ENCODE data around the gene C16orf78.
A peak's percentile ranks its signal among the peaks of the same experiment; 100 is the strongest.
"Not testable (repeated sequence)": the region's sequence is repeated elsewhere in the genome, so short reads cannot be mapped to it uniquely, and the experiment has no call there.

C16orf78 gene

GRCh38 chr16:49349446-49350168 is 24.0 kb upstream of the C16orf78 start:
- DNase-seq (ENCODE audit: low read depth in 2 of 2) = no peak

GRCh38 chr16:49350265-49351095 is 23.1 kb upstream of the C16orf78 start:
- peak in 1 of 2 donors; percentile 18 for DNase-seq (ENCODE audit: low read depth in 2 of 2)

GRCh38 chr16:49351096-49351487 is 22.5 kb upstream of the C16orf78 start:
- no peak for DNase-seq (ENCODE audit: low read depth in 2 of 2)

DNA sequence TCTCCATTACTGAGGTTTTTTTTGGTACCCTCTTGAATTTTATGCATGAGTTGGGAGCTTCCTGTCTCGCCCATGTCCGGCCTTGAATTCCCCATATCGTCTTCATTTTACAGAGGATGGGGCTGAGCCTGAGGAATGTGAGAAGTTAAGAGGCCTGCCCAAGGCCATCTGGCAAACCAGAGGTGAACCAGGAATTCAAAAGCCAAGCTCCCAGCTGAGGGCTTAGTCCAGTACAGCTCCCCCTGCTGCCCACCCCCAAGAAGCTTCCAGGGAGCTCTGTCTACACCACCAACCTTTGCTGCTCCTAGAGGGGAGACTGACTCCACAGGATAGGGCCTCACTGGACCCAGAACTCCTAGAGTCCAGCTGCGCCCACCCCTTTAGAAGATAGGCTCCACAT is 20.7 kb upstream of the C16orf78 start:
- DNase-seq (ENCODE audit: low read depth in 2 of 2) = no peak

DNA sequence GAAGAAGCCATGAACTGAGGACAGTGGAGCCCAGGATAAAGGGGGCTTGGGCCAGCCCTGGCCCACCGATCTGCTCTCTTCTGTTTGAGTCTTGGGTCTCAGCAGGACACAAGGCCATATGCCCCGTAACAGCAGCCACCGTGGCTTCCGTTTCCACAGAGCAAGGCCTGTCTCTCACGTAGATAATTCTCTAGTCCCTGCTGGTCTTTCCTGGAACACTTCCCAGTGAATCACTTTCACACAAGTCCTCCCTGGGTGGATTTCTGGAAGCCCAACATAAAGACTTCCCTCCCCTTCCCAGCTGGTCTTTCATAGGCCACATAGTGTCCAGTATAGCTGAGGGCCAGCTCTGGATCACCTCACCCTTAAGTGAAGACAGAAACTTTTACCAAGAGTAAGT is 19.9 kb upstream of the C16orf78 start:
- no peak for DNase-seq (ENCODE audit: low read depth in 2 of 2)

DNA sequence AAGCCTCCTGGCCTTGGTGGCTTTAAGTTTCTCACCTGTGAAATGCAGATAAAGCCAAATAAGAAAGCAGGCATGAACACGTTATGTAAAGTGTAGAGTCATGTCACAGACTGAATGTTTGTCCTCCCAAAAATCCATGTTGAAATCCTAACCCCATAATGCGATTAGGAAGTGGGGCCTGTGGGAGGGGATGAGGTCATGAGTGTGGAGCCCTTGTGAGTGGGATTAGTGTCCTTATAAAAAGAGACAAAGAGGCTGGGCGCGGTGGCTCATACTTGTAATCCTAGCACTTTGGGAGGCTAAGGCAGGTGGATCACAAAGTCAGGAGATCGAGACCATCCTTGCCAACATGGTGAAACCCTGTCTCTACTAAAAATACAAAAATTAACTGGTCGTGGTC is 19.5 kb upstream of the C16orf78 start:
- no peak for DNase-seq (ENCODE audit: low read depth in 2 of 2)

GRCh38 chr16:49354991-49355390 is 18.6 kb upstream of the C16orf78 start:
- DNase-seq (ENCODE audit: low read depth in 2 of 2) = no peak

DNA sequence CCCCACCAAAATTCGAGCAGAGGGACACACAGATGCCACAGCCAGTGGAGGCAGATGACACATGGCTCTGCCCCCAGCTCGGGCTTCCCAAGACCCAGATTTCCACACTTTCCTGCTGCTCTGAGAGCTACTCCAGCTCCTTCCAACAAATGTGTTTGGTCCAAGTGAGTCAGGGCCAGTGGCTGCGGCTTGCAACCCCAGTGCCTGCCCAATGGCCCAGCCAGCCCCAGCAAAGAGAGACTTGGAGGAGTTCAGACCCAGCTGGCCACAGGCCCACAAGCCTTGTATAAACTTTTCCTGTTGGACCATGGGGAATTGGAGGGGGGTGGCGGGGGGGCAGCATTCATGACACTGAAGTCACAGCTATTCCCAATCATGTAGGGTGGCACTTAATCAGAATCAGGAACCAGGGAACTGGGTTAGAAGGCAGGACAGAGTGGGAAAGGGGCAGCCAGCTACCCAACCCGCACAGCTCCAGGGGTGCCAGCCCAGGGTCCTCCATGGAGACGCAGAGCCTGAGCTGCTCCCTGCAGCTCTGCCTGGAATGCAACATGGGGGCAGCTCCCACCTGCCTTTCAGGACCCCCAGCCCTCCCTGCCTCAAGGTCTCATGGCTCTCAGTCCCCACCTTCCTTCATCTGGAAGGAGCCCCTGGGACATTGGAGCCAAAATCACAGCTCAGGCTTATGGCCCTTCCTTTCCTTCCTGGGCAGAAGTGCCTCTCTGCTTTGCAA is 17.5 kb upstream of the C16orf78 start:
- DNase-seq (ENCODE audit: low read depth in 2 of 2) = no peak

DNA sequence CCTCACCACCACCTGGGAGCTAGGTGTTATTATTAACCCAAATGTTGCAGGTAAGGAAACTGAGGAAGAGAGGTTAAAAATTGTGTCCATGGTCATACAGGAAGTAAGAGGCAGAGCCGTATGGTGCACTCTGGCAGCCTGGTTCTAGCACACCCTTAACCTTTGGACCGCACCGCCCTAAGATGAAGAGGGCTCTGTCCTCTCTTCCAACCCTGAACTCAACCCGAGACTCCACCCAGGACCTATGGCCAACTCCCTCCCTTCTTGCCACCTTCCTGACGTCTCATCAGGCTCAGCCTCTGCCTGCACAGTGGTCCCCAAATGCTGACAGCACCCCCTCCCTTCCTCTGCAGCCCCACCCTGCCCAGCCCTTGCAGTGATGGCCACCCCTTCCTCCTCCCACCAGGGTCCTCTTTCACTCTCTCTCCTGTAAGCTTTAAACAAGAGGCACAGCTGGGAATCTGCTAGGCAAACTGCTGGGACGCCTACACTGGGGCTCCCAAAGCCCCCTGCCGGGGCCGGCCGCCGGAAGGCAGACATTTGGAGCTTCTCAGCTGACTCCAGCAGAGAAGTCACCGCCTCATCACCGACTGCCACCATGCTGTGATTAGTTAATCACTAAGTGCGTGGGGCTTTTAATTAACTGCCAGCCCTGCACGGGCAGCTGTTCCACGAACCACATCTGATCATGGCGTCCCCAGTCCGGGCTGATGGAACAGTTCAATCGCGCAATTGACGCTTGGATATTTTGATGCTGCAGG is 16.7 kb upstream of the C16orf78 start:
- DNase-seq (ENCODE audit: low read depth in 2 of 2) = no peak

- no peak for DNase-seq (ENCODE audit: low read depth in 2 of 2)
Observed at GRCh38 chr16:49359591-49359990, 14.0 kb upstream of the C16orf78 start.

GRCh38 chr16:49361731-49362130 is 11.9 kb upstream of the C16orf78 start:
- DNase-seq (ENCODE audit: low read depth in 2 of 2) = not testable (repeated sequence)

DNA sequence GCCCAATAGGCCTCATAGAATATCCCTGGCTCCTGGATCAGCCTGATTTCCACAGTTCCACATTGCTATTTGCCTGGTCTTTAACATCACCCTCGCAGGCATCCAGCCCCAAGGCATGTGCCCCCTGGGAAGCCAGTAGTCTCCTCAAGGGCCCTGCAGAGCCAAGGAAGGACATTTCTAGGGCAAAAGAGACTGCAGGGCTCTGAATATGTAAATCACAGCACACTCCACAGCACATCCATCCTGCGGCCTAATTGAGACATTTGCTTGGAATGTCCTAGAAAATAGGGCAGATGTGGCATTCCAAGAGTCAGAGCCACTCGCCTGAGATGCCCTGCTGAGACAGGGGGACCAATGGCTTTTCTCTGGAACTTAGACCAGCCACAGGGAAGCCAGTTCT is 11.4 kb upstream of the C16orf78 start:
- no peak for DNase-seq (ENCODE audit: low read depth in 2 of 2)

DNA sequence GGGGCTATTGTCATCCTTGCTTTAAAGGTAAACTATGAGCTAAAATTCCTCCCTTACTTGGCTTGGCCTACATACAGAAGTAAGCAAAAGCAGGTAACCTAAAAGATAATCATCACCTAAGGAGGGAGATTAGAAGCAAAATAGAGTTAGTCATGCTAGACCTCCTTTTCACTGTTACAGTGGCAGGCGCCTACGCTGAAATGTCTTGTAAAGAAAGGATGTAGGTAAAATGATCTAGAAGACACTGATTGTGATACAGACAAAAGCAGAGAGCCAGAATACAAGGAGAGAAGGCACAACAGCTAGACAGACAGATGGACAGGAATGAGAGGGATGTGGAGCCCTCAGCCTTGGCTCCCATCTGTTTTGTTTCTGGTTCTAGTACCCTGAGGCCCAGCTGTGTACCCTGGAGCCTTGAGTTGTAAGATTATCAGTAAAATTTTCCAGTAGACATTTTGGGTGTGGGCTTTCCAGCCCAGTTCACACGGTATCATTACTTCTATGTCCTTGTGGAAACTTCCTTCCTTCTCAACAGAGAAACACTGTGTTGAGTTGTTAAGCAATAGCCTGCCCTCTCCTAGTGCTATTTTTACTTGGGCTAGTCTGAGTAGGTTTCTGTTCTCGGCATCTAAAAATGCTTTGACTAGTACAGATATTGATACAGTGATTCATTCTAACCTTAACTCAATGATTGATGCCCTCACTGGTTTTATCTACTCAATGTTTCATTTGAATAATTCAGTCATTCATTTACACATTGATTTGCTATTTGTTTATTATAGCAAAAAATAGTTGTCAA is 7.7 kb upstream of the C16orf78 start:
- no peak for DNase-seq (ENCODE audit: low read depth in 2 of 2)

DNA sequence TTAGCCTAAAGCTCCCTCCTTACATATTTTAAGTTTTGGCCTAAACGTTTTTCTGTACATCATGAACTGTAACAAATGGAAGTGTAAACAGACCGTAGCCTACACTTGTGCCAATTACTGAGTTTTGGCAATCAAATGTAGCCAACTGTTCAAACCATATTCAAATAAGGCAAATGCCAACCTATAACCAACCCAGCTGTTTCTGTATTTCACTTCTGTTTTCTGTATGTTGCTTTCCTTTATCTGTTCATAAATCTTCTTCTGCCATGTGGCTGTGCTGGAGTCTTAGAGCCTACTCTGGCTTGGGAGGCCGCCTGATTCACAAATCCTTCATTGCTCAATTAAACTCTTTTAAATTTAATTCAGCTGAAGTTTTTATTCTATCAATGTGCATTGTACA is 6.9 kb upstream of the C16orf78 start:
- no peak for DNase-seq (ENCODE audit: low read depth in 2 of 2)

DNA sequence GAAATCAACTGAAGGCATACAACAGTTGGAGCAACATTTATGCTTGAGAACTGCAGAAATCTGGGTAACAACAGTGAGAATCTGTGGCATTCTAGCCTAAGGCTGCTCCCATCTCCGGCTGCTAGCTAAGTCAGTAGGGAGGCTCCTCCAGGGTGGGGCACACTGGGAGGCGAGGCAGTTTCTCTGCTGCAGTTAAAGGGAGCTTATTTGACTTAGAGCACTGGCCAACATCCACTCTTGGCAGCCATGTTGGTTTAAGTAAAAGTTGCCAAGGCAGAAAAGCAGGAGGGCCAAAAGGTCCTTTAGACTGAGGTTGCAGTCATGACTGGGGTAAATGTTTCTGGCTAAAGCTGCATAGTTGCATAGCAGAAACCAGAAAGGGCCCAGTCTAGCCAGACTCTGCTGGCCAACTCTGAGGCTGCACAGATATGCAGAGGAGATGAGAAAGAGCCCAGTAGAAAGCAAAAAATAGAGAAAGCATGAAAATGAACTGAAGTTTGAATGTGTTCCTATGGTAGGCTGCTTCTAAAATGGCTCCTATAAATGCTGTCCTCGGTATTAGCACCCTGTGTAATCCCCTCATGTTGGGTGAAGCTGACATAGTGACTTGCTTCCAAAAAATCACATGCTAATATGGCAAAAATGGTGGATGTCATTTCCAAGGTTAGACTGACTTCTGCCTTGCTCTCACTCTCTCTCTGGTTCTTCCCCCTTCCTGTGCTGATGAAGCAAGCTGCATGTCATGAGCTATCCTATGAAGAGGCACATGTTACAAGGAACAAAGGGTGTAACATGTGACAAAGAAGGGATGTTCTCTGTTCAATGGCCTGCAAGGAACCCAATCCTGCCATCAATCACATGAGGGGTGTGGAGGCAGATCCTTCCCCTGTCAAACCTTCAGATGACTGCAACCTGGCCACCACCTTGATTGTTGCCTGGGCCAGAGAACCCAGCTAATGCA is 3.7 kb upstream of the C16orf78 start:
- no peak for DNase-seq (ENCODE audit: low read depth in 2 of 2)

DNA sequence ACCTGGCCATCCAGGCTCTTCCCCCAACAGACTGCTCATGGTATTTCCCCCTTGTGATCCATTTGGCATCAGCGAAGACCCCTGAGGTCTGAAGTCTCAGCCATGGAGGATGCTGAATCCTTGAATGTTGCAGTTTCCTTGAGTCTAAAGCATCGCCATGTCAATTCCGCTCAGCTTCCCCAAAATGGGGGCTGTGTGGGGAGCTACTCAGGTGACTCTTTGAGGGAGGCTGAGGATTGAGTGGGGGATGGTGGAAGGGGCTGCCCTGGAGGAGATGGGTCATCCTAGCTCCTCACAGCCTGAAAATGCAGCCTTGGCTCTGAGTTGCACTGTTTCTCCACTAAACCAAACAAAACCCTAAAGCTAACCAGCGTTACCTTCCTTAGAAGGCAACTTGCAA is 2.6 kb downstream of the C16orf78 start:
- DNase-seq (ENCODE audit: low read depth in 2 of 2) = no peak

DNA sequence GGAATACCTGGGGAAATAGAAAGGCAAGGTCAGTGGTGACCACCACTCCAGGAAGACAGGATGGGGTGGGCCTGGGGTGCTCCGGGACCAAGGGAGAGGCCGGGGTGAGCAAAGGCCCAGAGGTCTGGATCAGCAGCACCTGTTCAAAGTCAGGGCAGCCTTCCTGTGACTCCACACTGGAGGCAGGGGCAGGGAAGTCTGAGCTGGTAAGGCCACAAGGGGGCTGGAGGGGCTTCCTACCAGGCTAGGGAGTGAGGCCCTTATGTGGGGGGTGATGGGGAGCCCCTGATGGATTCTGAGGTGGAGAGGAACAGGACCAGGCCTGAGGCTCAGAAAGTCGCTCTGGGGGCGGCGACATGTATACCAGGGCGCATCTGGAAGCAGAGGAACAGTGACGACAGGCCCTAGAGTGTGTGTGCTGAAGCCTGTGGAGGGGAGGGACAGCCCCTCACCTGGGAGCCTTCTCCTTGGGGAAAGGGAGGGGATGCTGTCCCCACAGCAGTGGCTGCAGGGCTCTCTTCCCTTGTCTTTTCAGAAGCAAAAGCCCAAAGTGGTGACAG is 3.7 kb downstream of the C16orf78 start:
- no peak for DNase-seq (ENCODE audit: low read depth in 2 of 2)

DNA sequence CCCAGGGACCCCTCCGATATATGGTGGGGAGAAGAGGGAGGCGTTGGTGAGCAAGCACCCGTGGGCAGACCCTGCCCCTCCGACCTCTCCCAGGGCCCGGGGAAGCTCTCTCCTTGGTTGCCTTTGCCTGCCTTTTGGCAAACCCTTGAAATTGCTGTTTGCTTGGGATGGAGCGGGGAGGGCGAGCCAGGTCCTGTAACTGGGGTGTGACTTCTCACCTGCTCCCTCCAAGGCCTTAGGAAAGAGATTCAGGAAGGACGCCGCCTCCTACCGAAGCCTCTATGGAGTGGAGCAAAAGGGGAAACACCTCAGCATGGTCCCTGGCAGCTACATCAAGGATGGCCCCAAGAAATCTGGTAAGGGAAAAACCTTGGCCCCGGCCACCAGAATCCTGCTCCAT is 4.6 kb downstream of the C16orf78 start:
- DNase-seq (ENCODE audit: low read depth in 2 of 2) = no peak

DNA sequence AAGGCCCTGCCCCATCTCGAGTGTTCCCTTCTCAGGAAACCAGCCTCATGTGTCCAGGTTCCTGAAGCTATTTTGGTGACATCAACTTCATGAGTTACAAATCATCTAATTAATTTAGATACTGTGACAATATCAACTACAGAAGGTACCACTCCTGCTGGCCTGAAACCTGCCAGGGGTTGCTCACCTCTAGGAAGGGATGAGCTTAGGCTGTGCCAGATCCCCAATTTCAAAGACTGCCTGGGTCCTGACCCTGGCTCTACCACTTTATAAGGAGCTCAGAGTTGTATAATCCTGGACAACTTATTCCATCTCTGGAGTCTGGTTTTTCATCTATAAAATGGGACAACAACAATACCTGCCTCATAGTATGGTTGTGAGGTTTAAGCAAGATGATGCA is 5.2 kb downstream of the C16orf78 start:
- DNase-seq (ENCODE audit: low read depth in 2 of 2) = no peak

GRCh38 chr16:49382916-49383315 is 9.3 kb downstream of the C16orf78 start:
- no peak for DNase-seq (ENCODE audit: low read depth in 2 of 2)
